ENCODE data around the gene BCL10. TPM values are rescaled to one million over a fixed set of nuclear protein-coding genes. Genes with fewer than 3 reads are reported as not detected.

The BCL10 gene
- polyA plus RNA-seq, 1 donor (not counting 4 experiments of a cell fraction or from before 2014, with no cell fraction given) = 22.4 TPM

DNA sequence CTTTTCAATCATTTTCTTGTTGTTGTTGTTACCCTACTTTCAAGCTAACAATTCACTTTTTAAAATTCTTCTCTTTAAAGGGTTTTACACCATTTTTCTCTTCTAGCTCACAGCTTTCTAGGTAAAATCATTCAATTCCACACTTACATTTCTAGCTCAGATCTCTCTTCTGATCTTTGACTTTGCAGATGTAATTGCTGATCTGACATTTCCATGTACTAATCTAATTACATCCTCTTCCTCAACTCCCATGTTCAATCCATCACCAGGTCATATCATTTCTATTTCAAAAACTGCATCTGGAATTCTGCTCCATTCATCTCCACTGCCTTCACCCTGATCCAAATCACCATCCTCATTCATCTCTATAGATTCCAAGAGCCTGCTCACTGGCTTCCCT, 3.0 kb downstream of the BCL10 start:
- peak overlapping the region; percentile 93 for H3K4me2 ChIP-seq (ENCODE audit: control insufficient read depth, extremely low read depth, insufficient read depth, low read depth, low read length)
- H3K9ac ChIP-seq (ENCODE audit: control insufficient read depth, extremely low read depth, insufficient read depth, low read length) = peak overlapping the region; percentile 100
- H3K27ac ChIP-seq (ENCODE audit: control insufficient read depth, insufficient read depth, low read length) = no peak overlapping the region
- peaks cover 16 to 19% of the 10 kb centered on the region in 2 experiments for H3K36me3 ChIP-seq (ENCODE audit: control insufficient read depth in 2 of 2, extremely low read depth in 1 of 2, insufficient read depth in 2 of 2, low read length in 2 of 2)
- no peaks in the 10 kb centered on the region for H3K9me3 ChIP-seq (ENCODE audit: control insufficient read depth, low read depth, low read length)
- FAIRE-seq (no peak), DNase-seq (ENCODE audit: low read depth, low spot score) (no peak)
- no peaks in the 10 kb centered on the region for H3K27me3 ChIP-seq (ENCODE audit: control insufficient read depth, extremely low read depth, insufficient read depth, low read length)
- H3K4me3 ChIP-seq (ENCODE audit: control insufficient read depth in 2 of 3, extremely low read depth in 1 of 3, insufficient read depth in 2 of 3, low read depth in 1 of 3, low read length in 3 of 3) = peak overlapping the region; percentile 77 to 100 (median 96)
- peaks cover 77% of the 10 kb centered on the region for H3K79me2 ChIP-seq (ENCODE audit: control insufficient read depth, insufficient read depth, low read length)
- dilution Hi-C loops (cut with MboI; ENCODE audit: extremely low pct_ligation_motif_present, low sequenced_read_pairs) = no loop called here
- peaks cover 5% of the 10 kb centered on the region for H3K9me1 ChIP-seq (ENCODE audit: control insufficient read depth, extremely low read depth, insufficient read depth, low read length)
- H3K4me1 ChIP-seq (ENCODE audit: control insufficient read depth, extremely low read depth, insufficient read depth, low read length) = peaks cover 32% of the 10 kb centered on the region
- peaks cover 7% of the 10 kb centered on the region for H4K20me1 ChIP-seq (ENCODE audit: control insufficient read depth, extremely low read depth, insufficient read depth, low read length)
- H2AFZ ChIP-seq (ENCODE audit: control insufficient read depth, low read length) = no peak overlapping the region
- TF ChIP-seq CTCF (optimal IDR thresholded peaks at IDR 0.05 in 1 of 3, IDR thresholded peaks at IDR 0.05 in 1 of 3, conservative IDR thresholded peaks at IDR 0.05 in 1 of 3; ENCODE audit: extremely low read depth in 1 of 3, insufficient read depth in 2 of 3, low read length in 3 of 3) (no peak), EZH2 (IDR thresholded peaks at IDR 0.05; ENCODE audit: low read length) (no peak)

GRCh38 chr1:85268801-85269585, 7.4 kb downstream of the BCL10 start:
- FAIRE-seq = no peak
- TF ChIP-seq EZH2 (IDR thresholded peaks at IDR 0.05; ENCODE audit: low read length) (no peak), CTCF (optimal IDR thresholded peaks at IDR 0.05 in 1 of 3, IDR thresholded peaks at IDR 0.05 in 1 of 3, conservative IDR thresholded peaks at IDR 0.05 in 1 of 3; ENCODE audit: extremely low read depth in 1 of 3, insufficient read depth in 2 of 3, low read length in 3 of 3) (no peak)
- Histone ChIP-seq H3K4me1 (ENCODE audit: control insufficient read depth, extremely low read depth, insufficient read depth, low read length) (peaks cover 10% of the 10 kb centered on the region), H3K36me3 (ENCODE audit: control insufficient read depth in 2 of 2, extremely low read depth in 1 of 2, insufficient read depth in 2 of 2, low read length in 2 of 2) (peaks cover 26 to 30% of the 10 kb centered on the region in 2 experiments), H2AFZ (ENCODE audit: control insufficient read depth, low read length) (no peak overlapping the region), H3K9me1 (ENCODE audit: control insufficient read depth, extremely low read depth, insufficient read depth, low read length) (peaks cover 5% of the 10 kb centered on the region), H3K27ac (ENCODE audit: control insufficient read depth, insufficient read depth, low read length) (no peak overlapping the region), H3K4me3 (ENCODE audit: control insufficient read depth in 2 of 3, extremely low read depth in 1 of 3, insufficient read depth in 2 of 3, low read depth in 1 of 3, low read length in 3 of 3) (no peak overlapping the region), H3K4me2 (ENCODE audit: control insufficient read depth, extremely low read depth, insufficient read depth, low read depth, low read length) (no peak overlapping the region), H3K27me3 (ENCODE audit: control insufficient read depth, extremely low read depth, insufficient read depth, low read length) (no peaks in the 10 kb centered on the region), H3K79me2 (ENCODE audit: control insufficient read depth, insufficient read depth, low read length) (peaks cover 61% of the 10 kb centered on the region), H3K9me3 (ENCODE audit: control insufficient read depth, low read depth, low read length) (no peaks in the 10 kb centered on the region), H4K20me1 (ENCODE audit: control insufficient read depth, extremely low read depth, insufficient read depth, low read length) (peaks cover 7% of the 10 kb centered on the region), H3K9ac (ENCODE audit: control insufficient read depth, extremely low read depth, insufficient read depth, low read length) (no peak overlapping the region)
- no peak for DNase-seq (ENCODE audit: low read depth, low spot score)
- dilution Hi-C loops (cut with MboI; ENCODE audit: extremely low pct_ligation_motif_present, low sequenced_read_pairs) = no loop called here

Measured in keratinocyte (primary cell).